Measurements from ENCODE around the gene PROZ. TPM values are rescaled to one million over a fixed set of nuclear protein-coding genes. Genes with fewer than 3 reads are reported as not detected.
A peak's percentile ranks its signal among the peaks of the same experiment; 100 is the strongest.

The PROZ gene
- total and polyA plus RNA-seq, 3 experiments from 2014 or later: not detected

GRCh38 chr13:113113846-113114271 is 44.6 kb upstream of the PROZ start:
- no peak for DNase-seq
- Mint-ChIP-seq H3K4me1 (no peaks in the 10 kb centered on the region), H3K36me3 (no peaks in the 10 kb centered on the region), H3K27me3 (peaks cover 1 to 5% of the 10 kb centered on the region in 2 donors), H3K9me3 (no peaks in the 10 kb centered on the region), H3K27ac (no peak overlapping the region), H3K4me3 (no peak overlapping the region)
- no peaks in the 10 kb centered on the region for H3K9me3 ChIP-seq (ENCODE audit: low read length)
- ChIA-PET CTCF (no interaction called here), POLR2A (no interaction called here)
- no peak overlapping the region for H3K27ac ChIP-seq (ENCODE audit: low read depth, low read length)
- H3K4me1 ChIP-seq (ENCODE audit: insufficient read depth, low read length): no peaks in the 10 kb centered on the region
- peaks cover 4% of the 10 kb centered on the region for H3K27me3 ChIP-seq (ENCODE audit: insufficient read depth, low read length, poor library complexity, severe bottlenecking)
- H3K4me3 ChIP-seq (ENCODE audit: low read length): no peak overlapping the region
- no peaks in the 10 kb centered on the region for H3K36me3 ChIP-seq (ENCODE audit: insufficient read depth, low read length)

- POLR2A ChIA-PET: no interaction called here
- Histone ChIP-seq H3K9me3 (ENCODE audit: low read length) (no peaks in the 10 kb centered on the region), H3K36me3 (ENCODE audit: insufficient read depth, low read length) (no peaks in the 10 kb centered on the region), H3K4me3 (ENCODE audit: low read length) (no peak overlapping the region), H3K27me3 (ENCODE audit: insufficient read depth, low read length, poor library complexity, severe bottlenecking) (no peaks in the 10 kb centered on the region), H3K4me1 (ENCODE audit: insufficient read depth, low read length) (no peaks in the 10 kb centered on the region), H3K27ac (ENCODE audit: low read depth, low read length) (no peak overlapping the region)
- no peaks in the 10 kb centered on the region for H3K9me3 Mint-ChIP-seq
- DNase-seq: no peak
- H3K27ac Mint-ChIP-seq: no peak overlapping the region
- peaks cover 0 to 12% of the 10 kb centered on the region in 2 donors for H3K27me3 Mint-ChIP-seq
- no peaks in the 10 kb centered on the region for H3K36me3 Mint-ChIP-seq
- H3K4me3 Mint-ChIP-seq: no peak overlapping the region
- H3K4me1 Mint-ChIP-seq: no peaks in the 10 kb centered on the region
- CTCF ChIA-PET: no interaction called here
Observed at GRCh38 chr13:113114511-113115362, 43.7 kb upstream of the PROZ start.

- Histone ChIP-seq H3K27ac (ENCODE audit: low read depth, low read length) (no peak overlapping the region), H3K4me1 (ENCODE audit: insufficient read depth, low read length) (no peaks in the 10 kb centered on the region), H3K36me3 (ENCODE audit: insufficient read depth, low read length) (no peaks in the 10 kb centered on the region), H3K9me3 (ENCODE audit: low read length) (no peaks in the 10 kb centered on the region), H3K27me3 (ENCODE audit: insufficient read depth, low read length, poor library complexity, severe bottlenecking) (no peaks in the 10 kb centered on the region), H3K4me3 (ENCODE audit: low read length) (no peak overlapping the region)
- ChIA-PET POLR2A (no interaction called here), CTCF (no interaction called here)
- Mint-ChIP-seq H3K36me3 (no peaks in the 10 kb centered on the region), H3K27ac (no peak overlapping the region), H3K27me3 (peaks cover 0 to 16% of the 10 kb centered on the region in 2 donors), H3K4me3 (no peak overlapping the region), H3K4me1 (no peaks in the 10 kb centered on the region), H3K9me3 (no peaks in the 10 kb centered on the region)
- peak in 1 of 5 donors; percentile 30 for DNase-seq
Observed at GRCh38 chr13:113115363-113116205, 42.9 kb upstream of the PROZ start.

- Mint-ChIP-seq H3K36me3 (no peaks in the 10 kb centered on the region), H3K27me3 (peaks cover 0 to 16% of the 10 kb centered on the region in 2 donors), H3K27ac (peak overlapping the region in 1 of 8 donors; percentile 50), H3K4me3 (no peak overlapping the region), H3K4me1 (no peaks in the 10 kb centered on the region), H3K9me3 (no peaks in the 10 kb centered on the region)
- H3K9me3 ChIP-seq (ENCODE audit: low read length): no peaks in the 10 kb centered on the region
- CTCF ChIA-PET: no interaction called here
- no peak for DNase-seq
- POLR2A ChIA-PET: no interaction called here
- no peak overlapping the region for H3K27ac ChIP-seq (ENCODE audit: low read depth, low read length)
- H3K4me3 ChIP-seq (ENCODE audit: low read length): no peak overlapping the region
- H3K36me3 ChIP-seq (ENCODE audit: insufficient read depth, low read length): no peaks in the 10 kb centered on the region
- no peaks in the 10 kb centered on the region for H3K27me3 ChIP-seq (ENCODE audit: insufficient read depth, low read length, poor library complexity, severe bottlenecking)
- no peaks in the 10 kb centered on the region for H3K4me1 ChIP-seq (ENCODE audit: insufficient read depth, low read length)
Observed at GRCh38 chr13:113116206-113116800, 42.1 kb upstream of the PROZ start.

GRCh38 chr13:113116871-113117271 is 41.6 kb upstream of the PROZ start:
- Histone ChIP-seq H3K36me3 (ENCODE audit: insufficient read depth, low read length) (no peaks in the 10 kb centered on the region), H3K9me3 (ENCODE audit: low read length) (no peaks in the 10 kb centered on the region), H3K4me1 (ENCODE audit: insufficient read depth, low read length) (no peaks in the 10 kb centered on the region), H3K27me3 (ENCODE audit: insufficient read depth, low read length, poor library complexity, severe bottlenecking) (no peaks in the 10 kb centered on the region), H3K27ac (ENCODE audit: low read depth, low read length) (no peak overlapping the region), H3K4me3 (ENCODE audit: low read length) (no peak overlapping the region)
- ChIA-PET CTCF (no interaction called here), POLR2A (no interaction called here)
- DNase-seq: no peak
- Mint-ChIP-seq H3K4me1 (no peaks in the 10 kb centered on the region), H3K9me3 (no peaks in the 10 kb centered on the region), H3K27me3 (peaks cover 0 to 16% of the 10 kb centered on the region in 2 donors), H3K27ac (no peak overlapping the region), H3K36me3 (no peaks in the 10 kb centered on the region), H3K4me3 (no peak overlapping the region)

- H3K4me1 ChIP-seq (ENCODE audit: insufficient read depth, low read length): no peaks in the 10 kb centered on the region
- H3K36me3 Mint-ChIP-seq: no peaks in the 10 kb centered on the region
Observed at GRCh38 chr13:113117335-113117872, 41.0 kb upstream of the PROZ start.

GRCh38 chr13:113117911-113118260 is 40.6 kb upstream of the PROZ start:
- Mint-ChIP-seq H3K27ac (no peak overlapping the region), H3K4me1 (no peaks in the 10 kb centered on the region), H3K36me3 (no peaks in the 10 kb centered on the region), H3K27me3 (peaks cover 0 to 24% of the 10 kb centered on the region in 2 donors), H3K4me3 (no peak overlapping the region), H3K9me3 (no peaks in the 10 kb centered on the region)
- POLR2A ChIA-PET: no interaction called here
- H3K4me1 ChIP-seq (ENCODE audit: insufficient read depth, low read length): no peaks in the 10 kb centered on the region
- H3K27ac ChIP-seq (ENCODE audit: low read depth, low read length): no peak overlapping the region
- H3K36me3 ChIP-seq (ENCODE audit: insufficient read depth, low read length): no peaks in the 10 kb centered on the region
- no peaks in the 10 kb centered on the region for H3K9me3 ChIP-seq (ENCODE audit: low read length)
- peak in 1 of 5 donors; percentile 29 for DNase-seq
- no peaks in the 10 kb centered on the region for H3K27me3 ChIP-seq (ENCODE audit: insufficient read depth, low read length, poor library complexity, severe bottlenecking)
- CTCF ChIA-PET: no interaction called here
- H3K4me3 ChIP-seq (ENCODE audit: low read length): no peak overlapping the region

More at GRCh38 chr13:113117335-113117872, 41.0 kb upstream of the PROZ start:
- H3K4me1 Mint-ChIP-seq: no peaks in the 10 kb centered on the region
- POLR2A ChIA-PET: no interaction called here
- no peaks in the 10 kb centered on the region for H3K9me3 Mint-ChIP-seq
- no peak overlapping the region for H3K4me3 Mint-ChIP-seq
- no peaks in the 10 kb centered on the region for H3K9me3 ChIP-seq (ENCODE audit: low read length)
- H3K27me3 ChIP-seq (ENCODE audit: insufficient read depth, low read length, poor library complexity, severe bottlenecking): no peaks in the 10 kb centered on the region
- no peak overlapping the region for H3K27ac ChIP-seq (ENCODE audit: low read depth, low read length)
- DNase-seq: no peak
- CTCF ChIA-PET: no interaction called here
- H3K27me3 Mint-ChIP-seq: peaks cover 0 to 19% of the 10 kb centered on the region in 2 donors
- no peak overlapping the region for H3K4me3 ChIP-seq (ENCODE audit: low read length)
- no peak overlapping the region for H3K27ac Mint-ChIP-seq
- H3K36me3 ChIP-seq (ENCODE audit: insufficient read depth, low read length): no peaks in the 10 kb centered on the region

Measured in CD8-positive, alpha-beta memory T cell (primary cell).